ENCODE data around the gene ZC3H4. TPM values are rescaled to one million over a fixed set of nuclear protein-coding genes. Genes with fewer than 3 reads are reported as not detected.

The ZC3H4 gene
- total RNA-seq, 1 donor from 2014 or later, result 53.1 TPM

GRCh38 chr19:47120470-47121067 lies 7.0 kb upstream of the ZC3H4 start:
- DNase-seq (ENCODE audit: extremely low spot score, unreplicated experiment), result no peak
- Mint-ChIP-seq H3K36me3 (ENCODE audit: unreplicated experiment) (no peaks in the 10 kb centered on the region), H3K27ac (ENCODE audit: unreplicated experiment) (no peak overlapping the region), H3K4me1 (ENCODE audit: unreplicated experiment) (peaks cover 17% of the 10 kb centered on the region), H3K9me3 (ENCODE audit: unreplicated experiment) (no peaks in the 10 kb centered on the region), H3K27me3 (ENCODE audit: unreplicated experiment) (no peaks in the 10 kb centered on the region), H3K4me3 (ENCODE audit: unreplicated experiment) (no peak overlapping the region)
- TF ChIP-seq, protein P1, sequence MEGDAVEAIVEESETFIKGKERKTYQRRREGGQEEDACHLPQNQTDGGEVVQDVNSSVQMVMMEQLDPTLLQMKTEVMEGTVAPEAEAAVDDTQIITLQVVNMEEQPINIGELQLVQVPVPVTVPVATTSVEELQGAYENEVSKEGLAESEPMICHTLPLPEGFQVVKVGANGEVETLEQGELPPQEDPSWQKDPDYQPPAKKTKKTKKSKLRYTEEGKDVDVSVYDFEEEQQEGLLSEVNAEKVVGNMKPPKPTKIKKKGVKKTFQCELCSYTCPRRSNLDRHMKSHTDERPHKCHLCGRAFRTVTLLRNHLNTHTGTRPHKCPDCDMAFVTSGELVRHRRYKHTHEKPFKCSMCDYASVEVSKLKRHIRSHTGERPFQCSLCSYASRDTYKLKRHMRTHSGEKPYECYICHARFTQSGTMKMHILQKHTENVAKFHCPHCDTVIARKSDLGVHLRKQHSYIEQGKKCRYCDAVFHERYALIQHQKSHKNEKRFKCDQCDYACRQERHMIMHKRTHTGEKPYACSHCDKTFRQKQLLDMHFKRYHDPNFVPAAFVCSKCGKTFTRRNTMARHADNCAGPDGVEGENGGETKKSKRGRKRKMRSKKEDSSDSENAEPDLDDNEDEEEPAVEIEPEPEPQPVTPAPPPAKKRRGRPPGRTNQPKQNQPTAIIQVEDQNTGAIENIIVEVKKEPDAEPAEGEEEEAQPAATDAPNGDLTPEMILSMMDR (IDR thresholded peaks at IDR 0.05), result no peak

GRCh38 chr19:47113850-47114651 lies 475 bp upstream of the ZC3H4 start:
- H3K27ac Mint-ChIP-seq (ENCODE audit: unreplicated experiment), result peak overlapping the region; percentile 100
- H3K36me3 Mint-ChIP-seq (ENCODE audit: unreplicated experiment), result peaks cover 12% of the 10 kb centered on the region
- peaks cover 21% of the 10 kb centered on the region for H3K4me1 Mint-ChIP-seq (ENCODE audit: unreplicated experiment)
- H3K4me3 Mint-ChIP-seq (ENCODE audit: unreplicated experiment), result peak overlapping the region; percentile 92
- TF ChIP-seq, protein P1 (IDR thresholded peaks at IDR 0.05), result no peak
- no peak for DNase-seq (ENCODE audit: extremely low spot score, unreplicated experiment)
- H3K9me3 Mint-ChIP-seq (ENCODE audit: unreplicated experiment), result no peaks in the 10 kb centered on the region
- H3K27me3 Mint-ChIP-seq (ENCODE audit: unreplicated experiment), result no peaks in the 10 kb centered on the region

GRCh38 chr19:47112166-47112996 lies 1.2 kb downstream of the ZC3H4 start:
- peak; percentile 91 for DNase-seq (ENCODE audit: extremely low spot score, unreplicated experiment)
- no peaks in the 10 kb centered on the region for H3K27me3 Mint-ChIP-seq (ENCODE audit: unreplicated experiment)
- no peaks in the 10 kb centered on the region for H3K9me3 Mint-ChIP-seq (ENCODE audit: unreplicated experiment)

DNA sequence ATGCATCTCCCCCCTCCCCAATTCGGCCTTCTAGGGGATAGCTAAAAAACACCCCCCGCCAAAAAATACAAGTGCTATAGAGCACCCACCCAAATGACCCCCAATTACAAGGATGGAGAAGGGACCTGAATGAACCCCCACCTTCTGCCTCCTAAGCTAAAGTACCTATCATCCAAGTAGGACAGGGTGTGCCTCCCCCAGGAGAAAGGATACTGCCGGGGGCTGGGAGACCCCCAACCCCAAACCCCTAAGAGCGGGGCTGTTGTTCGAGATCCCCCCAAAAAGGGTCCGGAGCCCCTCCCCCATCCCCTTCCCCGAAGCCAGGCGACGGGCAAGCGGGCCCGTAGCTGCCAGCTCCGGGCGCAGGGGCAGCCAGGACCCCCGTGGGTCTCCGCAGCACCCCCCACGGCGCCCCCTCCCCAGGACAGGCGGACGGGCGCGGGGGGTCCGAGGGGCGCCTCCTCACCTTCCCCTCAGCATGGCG lies 1.9 kb downstream of the ZC3H4 start:
- Mint-ChIP-seq H3K36me3 (ENCODE audit: unreplicated experiment) (peaks cover 17% of the 10 kb centered on the region), H3K27me3 (ENCODE audit: unreplicated experiment) (no peaks in the 10 kb centered on the region), H3K4me1 (ENCODE audit: unreplicated experiment) (peaks cover 44% of the 10 kb centered on the region), H3K9me3 (ENCODE audit: unreplicated experiment) (no peaks in the 10 kb centered on the region), H3K4me3 (ENCODE audit: unreplicated experiment) (peak overlapping the region; percentile 92), H3K27ac (ENCODE audit: unreplicated experiment) (peak overlapping the region; percentile 100)
- no peak for DNase-seq (ENCODE audit: extremely low spot score, unreplicated experiment)
- TF ChIP-seq, protein P1 (IDR thresholded peaks at IDR 0.05), result no peak

More at GRCh38 chr19:47112166-47112996, 1.2 kb downstream of the ZC3H4 start:
- H3K4me3 Mint-ChIP-seq (ENCODE audit: unreplicated experiment), result peak overlapping the region; percentile 92
- H3K4me1 Mint-ChIP-seq (ENCODE audit: unreplicated experiment), result peaks cover 37% of the 10 kb centered on the region
- TF ChIP-seq, protein P1 (IDR thresholded peaks at IDR 0.05), result no peak
- H3K27ac Mint-ChIP-seq (ENCODE audit: unreplicated experiment), result peak overlapping the region; percentile 100
- peaks cover 16% of the 10 kb centered on the region for H3K36me3 Mint-ChIP-seq (ENCODE audit: unreplicated experiment)

All from osteocyte (in vitro differentiated cells).